GM12874 (cell line): ENCODE measurements around the gene URM1.
A peak's percentile ranks its signal among the peaks of the same experiment; 100 is the strongest.

Source experiments
- CTCF ChIP-seq: IDR thresholded peaks from 2 replicates; pipeline ENCODE4 v1.5.1; 2011; ENCODE audit warnings: low read depth, mild to moderate bottlenecking, control low read depth, low read length, moderate library complexity; ENCODE audit not compliant: insufficient read depth

The URM1 gene

DNA sequence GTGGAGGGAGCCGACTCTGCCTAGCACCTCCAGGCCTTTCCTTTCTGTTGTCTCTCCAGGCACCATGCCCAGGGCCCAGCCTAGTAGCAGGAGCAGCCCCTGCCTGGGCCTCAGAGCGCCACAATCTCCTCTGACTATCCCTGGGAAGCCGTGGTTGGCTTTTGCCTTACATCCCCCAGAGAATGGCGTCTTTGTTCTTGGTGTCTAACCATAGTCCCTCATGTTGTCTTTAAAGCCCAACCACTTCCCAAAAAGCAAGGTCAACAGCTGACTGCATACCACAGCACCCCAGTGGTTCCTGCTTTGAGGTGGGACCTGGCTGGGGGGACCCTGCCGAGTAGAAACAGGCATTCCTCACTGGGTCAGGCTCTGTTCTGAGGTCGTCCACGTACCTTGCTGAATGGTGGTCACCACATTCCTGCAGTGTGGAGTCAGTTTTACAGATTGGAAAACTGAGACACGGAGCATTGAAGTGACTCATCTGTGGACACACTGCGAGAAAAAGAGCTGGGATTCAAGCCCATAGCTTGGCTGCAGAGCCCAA is 35.7 kb downstream of the URM1 start:
- TF ChIP-seq CTCF: no peak

DNA sequence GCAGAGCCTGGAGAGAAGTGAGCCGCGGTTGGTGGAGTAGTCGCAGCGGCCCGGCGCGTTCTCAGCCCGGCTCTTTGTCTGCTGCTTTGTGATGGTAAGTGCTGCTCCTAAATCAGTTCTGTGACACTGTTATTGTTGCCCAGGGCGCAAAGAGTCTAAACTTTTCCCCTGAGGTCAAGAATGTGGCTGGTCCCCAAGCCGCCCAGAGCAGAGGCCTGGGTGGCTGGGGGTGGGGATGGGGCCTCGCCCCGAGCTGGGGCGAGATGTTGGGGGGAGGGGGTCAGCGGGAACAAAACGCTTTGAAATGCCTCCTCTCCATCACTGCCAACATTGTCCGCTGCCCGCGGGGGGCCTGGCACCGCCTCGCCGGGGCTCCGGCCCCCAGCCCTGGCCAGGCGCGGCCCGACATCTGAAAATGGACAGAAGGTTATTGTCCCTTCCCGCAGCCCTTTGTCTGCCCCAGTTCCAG is 37.8 kb downstream of the URM1 start:
- no peak for TF ChIP-seq CTCF

DNA sequence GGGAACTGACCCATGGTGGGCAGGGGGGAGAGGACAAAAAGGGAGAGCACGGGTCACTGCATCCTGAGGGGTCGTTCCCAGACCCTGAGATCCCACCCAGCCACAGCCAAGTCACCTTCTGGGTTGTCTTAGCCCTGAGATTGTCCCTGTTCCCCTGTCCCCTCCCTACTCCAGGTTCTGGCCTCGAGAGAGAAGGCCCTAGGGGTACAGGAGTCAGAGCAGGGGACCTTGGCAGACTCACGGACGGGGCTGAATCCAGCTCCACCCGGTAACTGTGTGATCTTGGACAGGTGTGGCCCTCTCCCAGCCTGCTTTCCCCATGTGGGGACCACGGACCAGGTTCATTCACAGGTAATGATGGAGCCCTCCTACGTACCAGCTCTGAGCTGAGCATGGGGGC is 38.3 kb downstream of the URM1 start:
- no peak for TF ChIP-seq CTCF

DNA sequence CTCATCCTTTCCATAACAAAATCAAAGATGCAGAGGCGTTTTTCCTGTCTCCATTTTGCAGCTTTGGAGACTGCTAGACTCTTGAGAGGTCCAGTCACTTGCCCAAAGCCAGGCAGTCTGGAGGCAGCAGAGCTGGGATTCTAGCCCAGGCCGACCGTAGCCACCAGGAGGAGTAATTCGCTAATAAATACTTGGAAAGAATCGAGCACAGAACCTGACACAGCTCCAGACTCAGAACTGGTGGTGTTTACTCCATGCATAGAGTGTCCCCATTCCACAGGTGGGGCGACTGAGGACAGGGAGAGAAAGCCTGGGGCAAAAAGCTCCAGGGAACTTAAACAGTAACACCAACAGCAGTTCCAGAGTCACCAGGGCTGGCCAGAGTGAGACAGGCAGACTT is 38.8 kb downstream of the URM1 start:
- no peak for TF ChIP-seq CTCF

DNA sequence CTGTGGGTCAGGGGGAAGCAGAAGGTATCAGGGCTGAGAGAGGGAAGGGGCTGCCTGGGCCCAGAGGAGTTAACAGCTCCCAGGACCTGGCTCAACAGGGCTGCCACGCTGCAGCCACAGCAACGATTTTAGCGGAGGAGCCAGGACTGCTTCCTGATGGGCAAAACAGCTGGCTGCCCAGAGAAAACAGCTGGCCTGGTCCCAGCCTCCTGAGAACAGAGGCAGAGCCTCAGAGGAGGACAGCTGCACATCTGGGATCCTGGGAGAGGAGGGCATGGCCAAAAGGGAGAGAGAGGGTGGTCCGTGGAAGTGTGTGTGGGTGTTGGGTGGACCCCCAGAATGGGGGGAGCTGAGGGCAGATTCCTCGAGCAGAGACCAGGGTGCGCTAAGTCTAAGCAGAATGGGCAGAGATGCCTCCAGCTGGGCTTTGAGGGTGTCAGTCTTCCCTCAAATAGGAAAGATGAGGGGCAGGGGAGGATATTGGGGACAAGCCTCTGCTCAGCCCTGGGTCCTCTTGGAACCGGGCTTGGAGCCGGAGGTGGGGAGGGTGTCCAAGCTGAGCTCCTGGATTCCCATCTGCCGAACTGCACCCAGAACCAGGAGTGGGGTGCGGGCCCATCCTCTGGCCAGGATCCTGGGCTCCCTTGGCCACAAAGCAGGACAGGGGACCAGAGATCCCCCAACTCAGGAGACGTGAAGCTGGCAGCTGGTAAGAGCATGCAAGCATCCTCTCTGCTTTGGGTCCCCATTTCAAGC is 40.4 kb downstream of the URM1 start:
- no peak for TF ChIP-seq CTCF

DNA sequence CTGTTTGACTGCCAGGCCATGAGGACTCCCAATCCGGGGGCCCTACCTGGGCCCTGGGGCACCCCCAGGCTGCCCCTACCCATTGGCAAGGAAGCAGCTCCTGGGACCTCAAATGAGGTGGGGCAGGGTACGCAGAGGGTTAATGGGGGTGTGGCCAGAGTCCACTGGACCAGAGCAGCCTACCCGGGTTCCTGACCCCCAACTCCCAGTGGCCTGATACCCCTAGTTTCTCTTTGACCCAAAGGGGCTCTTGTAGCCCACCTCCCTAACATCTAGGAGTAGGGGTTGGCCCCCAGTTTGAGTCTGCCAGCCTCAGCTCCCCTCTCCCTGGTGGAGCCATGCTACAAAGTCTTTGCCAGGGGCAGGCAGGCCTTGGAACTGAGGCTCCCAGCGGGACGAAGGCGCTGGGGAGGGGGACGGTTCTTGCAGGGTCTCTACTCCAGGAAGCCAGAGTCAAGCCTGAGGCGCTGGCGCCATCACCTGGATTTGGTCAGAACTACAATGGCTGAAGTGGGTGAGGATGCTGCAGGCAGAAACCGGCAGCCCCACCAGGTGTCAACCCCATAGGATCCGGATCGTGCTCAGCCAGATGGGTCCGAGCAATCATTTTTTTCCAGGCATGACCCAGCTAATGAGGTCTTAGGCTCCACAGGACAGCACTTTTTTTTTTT is 41.1 kb downstream of the URM1 start:
- peak; percentile 60 for TF ChIP-seq CTCF

- TF ChIP-seq CTCF: peak; percentile 13; the same call in 1 of the 2 replicates
Measured at GRCh38 chr9:128414461-128414860, 43.3 kb downstream of the URM1 start.
